Keratinocyte (primary cell): ENCODE measurements around the gene MYO7B. TPM values are rescaled to one million over a fixed set of nuclear protein-coding genes. Genes with fewer than 3 reads are reported as not detected.

Source experiments
- DNase-seq: peaks from one replicate; pipeline ENCODE4 v3.0.0-alpha.2; 2011; ENCODE audit warnings: low read depth, missing footprints, low spot score
- FAIRE-seq: peaks from 2 replicates; lab custom pipeline; 2011; peaks lifted over from hg19 to GRCh38; lab: Jason Lieb, UNC
- H2AFZ ChIP-seq: 2 replicates; pipeline ENCODE4 v1.6.0; 2012; ENCODE audit warnings: low read length, control low read depth, inconsistent platforms; ENCODE audit not compliant: control insufficient read depth
- H3K27ac ChIP-seq: 2 replicates; pipeline ENCODE4 v1.5.1; 2011; ENCODE audit warnings: low read length; ENCODE audit not compliant: control insufficient read depth, insufficient read depth
- H3K27me3 ChIP-seq: 3 replicates; pipeline ENCODE4 v1.6.0; 2011; ENCODE audit warnings: low read length; ENCODE audit not compliant: control insufficient read depth, insufficient read depth; ENCODE audit errors: extremely low read depth
- H3K36me3 ChIP-seq, 2 experiments: 2 replicates in 1 of 2; 3 replicates in 1 of 2; pipeline ENCODE4 v1.5.1; 2011; ENCODE audit warnings: low read length in 2 of 2, mild to moderate bottlenecking in 1 of 2; ENCODE audit not compliant: control insufficient read depth in 2 of 2, insufficient read depth in 2 of 2; ENCODE audit errors: extremely low read depth in 1 of 2
- H3K4me1 ChIP-seq: 3 replicates; pipeline ENCODE4 v1.5.1; 2011; ENCODE audit warnings: low read length; ENCODE audit not compliant: control insufficient read depth, insufficient read depth; ENCODE audit errors: extremely low read depth
- H3K4me2 ChIP-seq: 3 replicates; pipeline ENCODE4 v1.6.0; 2011; ENCODE audit warnings: low read depth, low read length; ENCODE audit not compliant: control insufficient read depth, insufficient read depth; ENCODE audit errors: extremely low read depth
- H3K4me3 ChIP-seq, 3 experiments: fragments of 200-600 bp in 1 of 3; sonication (generic) in 1 of 3; 2 replicates in 2 of 3; 3 replicates in 1 of 3; pipeline ENCODE4 v1.5.1; 2011 to 2016; ENCODE audit warnings: low read length in 3 of 3, mild to moderate bottlenecking in 3 of 3, control low read depth in 2 of 3, inconsistent platforms in 1 of 3, low read depth in 1 of 3, mixed read lengths in 1 of 3, mixed run types in 1 of 3, moderate library complexity in 1 of 3; ENCODE audit not compliant: control insufficient read depth in 2 of 3, insufficient read depth in 2 of 3; ENCODE audit errors: extremely low read depth in 1 of 3
- H3K79me2 ChIP-seq: 2 replicates; pipeline ENCODE4 v1.6.0; 2012; ENCODE audit warnings: low read length; ENCODE audit not compliant: control insufficient read depth, insufficient read depth
- H3K9ac ChIP-seq: 3 replicates; pipeline ENCODE4 v1.6.0; 2011; ENCODE audit warnings: low read length; ENCODE audit not compliant: control insufficient read depth, insufficient read depth; ENCODE audit errors: extremely low read depth
- H3K9me1 ChIP-seq: 3 replicates; pipeline ENCODE4 v1.6.0; 2011; ENCODE audit warnings: low read length; ENCODE audit not compliant: control insufficient read depth, insufficient read depth; ENCODE audit errors: extremely low read depth
- H3K9me3 ChIP-seq: 2 replicates; pipeline ENCODE4 v1.5.1; 2012; ENCODE audit warnings: low read depth, low read length; ENCODE audit not compliant: control insufficient read depth
- H4K20me1 ChIP-seq: 3 replicates; pipeline ENCODE4 v1.6.0; 2011; ENCODE audit warnings: low read length; ENCODE audit not compliant: control insufficient read depth, insufficient read depth; ENCODE audit errors: extremely low read depth
- CTCF ChIP-seq, 3 experiments: IDR thresholded peaks in 1 of 3; conservative IDR thresholded peaks in 1 of 3; optimal IDR thresholded peaks in 1 of 3; 2 replicates in 2 of 3; 3 replicates in 1 of 3; pipeline versions ENCODE3 to v1.5.1; 2011; ENCODE audit warnings: low read length in 3 of 3, mild to moderate bottlenecking in 3 of 3, moderate library complexity in 2 of 3, control low read depth in 1 of 3, inconsistent platforms in 1 of 3; ENCODE audit not compliant: insufficient read depth in 2 of 3; ENCODE audit errors: extremely low read depth in 1 of 3
- EZH2 ChIP-seq: IDR thresholded peaks from one replicate; pipeline ENCODE4 v1.6.1; 2012; ENCODE audit warnings: inconsistent platforms, mild to moderate bottlenecking, low read length, moderate library complexity
- dilution Hi-C: fragments of 300-500 bp; cut with MboI; formaldehyde crosslinking; loops from one replicate; pipeline ENCODE4 v1.7.0; 2020; ENCODE audit warnings: low sequenced_read_pairs; ENCODE audit not compliant: extremely low pct_ligation_motif_present
- polyA plus RNA-seq, 5 experiments: library from polyadenylated mRNA; depleted of rRNA in 3 of 5; stranded (reverse) in 3 of 5; stranded (forward) in 1 of 5; unstranded in 1 of 5; fragments of >200 nt; gene quantifications; 1 replicate in 1 of 5; 2 replicates in 3 of 5; 3 replicates in 1 of 5; pipeline versions ENCODE4 v1.2.1 to v1.2.3, GENCODE V29; 2011 to 2012; ENCODE audit warnings: missing spikeins in 2 of 5, low read depth in 1 of 5, low replicate concordance in 1 of 5

The MYO7B gene
- polyA plus RNA-seq, 1 donor (not counting 4 experiments of a cell fraction or from before 2014, with no cell fraction given) = not detected

GRCh38 chr2:127635380-127636237 lies 100.1 kb downstream of the MYO7B start:
- no peak for FAIRE-seq
- no peak overlapping the region for H3K4me2 ChIP-seq
- no peak overlapping the region for H3K4me3 ChIP-seq
- H3K27me3 ChIP-seq = no peaks in the 10 kb centered on the region
- DNase-seq = no peak
- no peaks in the 10 kb centered on the region for H4K20me1 ChIP-seq
- H3K9ac ChIP-seq = no peak overlapping the region
- no peaks in the 10 kb centered on the region for H3K79me2 ChIP-seq
- H3K27ac ChIP-seq = no peak overlapping the region
- H3K4me1 ChIP-seq = peaks cover 12% of the 10 kb centered on the region
- no peaks in the 10 kb centered on the region for H3K9me1 ChIP-seq
- no peaks in the 10 kb centered on the region for H3K9me3 ChIP-seq
- no peaks in the 10 kb centered on the region for H3K36me3 ChIP-seq
- dilution Hi-C loops = no loop called here
- TF ChIP-seq EZH2 (no peak), CTCF (optimal IDR thresholded peaks at IDR 0.05 in 1 of 3, IDR thresholded peaks at IDR 0.05 in 1 of 3, conservative IDR thresholded peaks at IDR 0.05 in 1 of 3; ENCODE audit: extremely low read depth in 1 of 3, insufficient read depth in 2 of 3, low read length in 3 of 3) (peak in 1 of 3 experiments; percentile 1)
- H2AFZ ChIP-seq = no peak overlapping the region

- Histone ChIP-seq H3K9me3 (no peaks in the 10 kb centered on the region), H3K27me3 (no peaks in the 10 kb centered on the region), H3K36me3 (no peaks in the 10 kb centered on the region), H3K79me2 (no peaks in the 10 kb centered on the region), H3K27ac (no peak overlapping the region), H3K9me1 (no peaks in the 10 kb centered on the region), H3K4me3 (no peak overlapping the region), H3K4me2 (no peak overlapping the region), H2AFZ (no peak overlapping the region), H3K4me1 (peaks cover 12% of the 10 kb centered on the region), H3K9ac (no peak overlapping the region), H4K20me1 (no peaks in the 10 kb centered on the region)
- TF ChIP-seq CTCF (optimal IDR thresholded peaks at IDR 0.05 in 1 of 3, IDR thresholded peaks at IDR 0.05 in 1 of 3, conservative IDR thresholded peaks at IDR 0.05 in 1 of 3; ENCODE audit: extremely low read depth in 1 of 3, insufficient read depth in 2 of 3, low read length in 3 of 3) = no peak
- FAIRE-seq = no peak
- dilution Hi-C loops = no loop called here
- DNase-seq = no peak
Measured at GRCh38 chr2:127636248-127637235, 101.1 kb downstream of the MYO7B start.
